C1 segment of cervical spinal cord (tissue), 14 donors: ENCODE results near the gene BCL6B.
A peak's percentile ranks its signal among the peaks of the same experiment; 100 is the strongest.
"Not testable (repeated sequence)": the region's sequence is repeated elsewhere in the genome, so short reads cannot be mapped to it uniquely, and the experiment has no call there.

Source experiments
- DNase-seq, 14 donors: peaks; one replicate each; lab custom pipeline; 2025; lab: John Stamatoyannopoulos, UW

Gene BCL6B, protein sequence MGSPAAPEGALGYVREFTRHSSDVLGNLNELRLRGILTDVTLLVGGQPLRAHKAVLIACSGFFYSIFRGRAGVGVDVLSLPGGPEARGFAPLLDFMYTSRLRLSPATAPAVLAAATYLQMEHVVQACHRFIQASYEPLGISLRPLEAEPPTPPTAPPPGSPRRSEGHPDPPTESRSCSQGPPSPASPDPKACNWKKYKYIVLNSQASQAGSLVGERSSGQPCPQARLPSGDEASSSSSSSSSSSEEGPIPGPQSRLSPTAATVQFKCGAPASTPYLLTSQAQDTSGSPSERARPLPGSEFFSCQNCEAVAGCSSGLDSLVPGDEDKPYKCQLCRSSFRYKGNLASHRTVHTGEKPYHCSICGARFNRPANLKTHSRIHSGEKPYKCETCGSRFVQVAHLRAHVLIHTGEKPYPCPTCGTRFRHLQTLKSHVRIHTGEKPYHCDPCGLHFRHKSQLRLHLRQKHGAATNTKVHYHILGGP

DNA sequence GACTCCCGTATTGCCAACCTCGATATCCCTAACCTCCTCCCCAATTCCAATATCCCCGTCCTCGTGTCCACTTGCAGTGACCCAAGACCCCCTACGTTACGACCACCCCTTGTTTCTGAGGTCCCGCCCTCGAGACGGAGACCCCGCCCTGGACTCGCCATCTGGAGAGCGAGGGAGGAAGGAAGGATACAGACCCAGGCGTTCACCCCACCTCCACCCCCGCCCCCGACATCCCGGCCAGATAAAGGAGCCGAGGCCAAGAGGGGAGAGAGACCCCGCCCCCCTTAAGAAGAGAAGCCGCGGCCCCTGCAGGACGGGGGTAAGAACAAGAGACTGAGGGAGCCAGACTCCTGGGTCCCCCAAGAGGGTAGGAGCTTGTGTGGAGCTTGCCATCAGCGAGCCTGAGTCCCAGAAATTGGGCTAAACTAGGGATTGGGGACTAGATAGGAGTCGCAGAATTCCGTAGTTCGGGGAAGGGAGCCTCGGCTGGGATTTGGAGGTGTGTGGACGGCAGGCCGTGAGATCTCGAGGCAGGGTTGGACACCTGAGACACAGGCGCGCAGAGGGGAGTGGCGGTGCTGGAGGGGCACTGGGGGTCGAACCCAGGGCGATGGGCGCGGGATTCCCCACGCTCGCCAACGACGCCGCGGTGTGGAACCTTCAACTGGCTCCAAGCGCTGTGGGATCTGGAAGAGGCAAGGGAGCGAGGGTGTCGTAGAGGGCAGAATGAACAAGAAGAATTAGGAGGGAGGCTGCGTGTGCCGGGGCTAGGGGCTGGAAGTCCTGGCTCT is at the start of gene BCL6B:
BCL6B (plus strand) TSS at position 270 of the 791 bp plus-strand sequence. CDS start 622 bp downstream, outside the sequence.
- no peak for DNase-seq

DNA sequence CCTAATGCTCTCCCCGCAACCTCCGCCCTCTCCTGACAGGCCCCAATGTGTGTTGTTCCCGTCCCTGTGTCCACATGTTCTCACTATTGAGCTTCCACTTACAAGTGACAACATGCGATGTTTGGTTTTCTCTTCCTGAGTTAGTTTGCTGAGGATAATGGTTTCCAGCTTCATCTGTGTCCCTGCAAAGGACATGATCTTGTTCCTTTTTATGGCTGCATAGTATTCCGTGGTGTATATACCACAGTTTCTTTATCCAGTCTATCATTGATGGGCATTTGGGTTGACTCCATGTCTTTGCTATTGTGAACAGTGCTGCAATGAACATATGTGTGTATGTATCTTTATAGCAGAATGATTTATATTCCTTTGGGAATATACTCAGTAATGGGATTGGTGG is 43.4 kb upstream of the BCL6B start:
- DNase-seq = not testable (repeated sequence)

DNA sequence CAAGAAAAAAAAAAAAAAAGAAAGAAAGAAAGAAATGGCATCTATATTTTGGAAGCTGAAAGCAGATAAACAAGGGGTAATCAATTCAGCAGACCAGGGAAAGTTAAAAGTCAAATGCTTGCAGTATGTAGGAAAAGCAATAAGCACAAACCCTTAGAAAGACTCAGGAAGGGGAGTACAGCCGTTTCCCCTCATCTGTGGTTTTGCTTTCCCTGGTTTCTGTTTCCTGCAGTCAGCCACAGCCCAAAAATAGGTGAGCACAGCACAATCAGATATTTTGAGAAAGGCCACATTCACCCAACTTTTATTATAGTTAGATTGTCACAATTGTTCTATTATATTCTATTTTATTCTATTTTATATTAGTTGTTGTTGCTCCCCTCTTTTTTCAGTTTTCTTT is 41.4 kb upstream of the BCL6B start:
- DNase-seq = no peak

DNA sequence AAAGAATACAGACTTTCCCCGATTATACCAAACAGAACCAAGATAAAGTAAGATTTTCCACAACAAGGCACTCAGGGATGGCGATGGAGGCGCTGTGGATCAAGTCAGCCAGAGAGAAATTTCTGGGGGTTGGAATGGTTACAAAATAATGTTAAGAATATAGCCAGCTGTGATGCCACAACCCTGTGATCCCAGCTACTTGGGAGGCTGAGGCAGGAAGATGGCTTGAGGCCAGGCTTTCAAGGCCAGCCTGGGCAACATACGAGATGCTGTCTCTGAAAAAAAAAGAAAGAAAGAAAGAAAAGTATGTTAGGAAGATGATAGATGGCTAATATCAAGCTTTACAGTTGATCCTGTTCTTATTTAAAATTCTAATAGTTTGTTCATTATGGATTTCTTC is 37.6 kb upstream of the BCL6B start:
- DNase-seq = no peak

DNA sequence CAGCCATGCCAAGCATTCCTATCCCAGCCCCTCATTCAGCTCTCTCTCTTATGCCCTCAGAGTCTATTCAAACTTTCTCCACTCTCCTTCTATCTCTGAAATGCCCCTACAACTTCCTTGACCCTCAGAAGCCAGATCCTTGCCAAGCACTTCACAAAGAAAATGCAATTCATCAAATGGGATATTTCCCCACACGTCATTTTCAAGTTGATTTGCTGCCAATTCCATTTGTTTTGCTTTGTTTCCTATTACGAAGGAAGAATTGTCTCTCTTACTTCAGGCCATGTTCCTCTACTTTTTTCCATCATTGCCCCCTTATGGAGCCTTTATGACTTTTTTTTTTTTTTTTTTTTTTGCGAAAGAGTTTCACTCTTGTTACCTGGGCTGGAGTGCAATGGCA is 36.2 kb upstream of the BCL6B start:
- no peak for DNase-seq

DNA sequence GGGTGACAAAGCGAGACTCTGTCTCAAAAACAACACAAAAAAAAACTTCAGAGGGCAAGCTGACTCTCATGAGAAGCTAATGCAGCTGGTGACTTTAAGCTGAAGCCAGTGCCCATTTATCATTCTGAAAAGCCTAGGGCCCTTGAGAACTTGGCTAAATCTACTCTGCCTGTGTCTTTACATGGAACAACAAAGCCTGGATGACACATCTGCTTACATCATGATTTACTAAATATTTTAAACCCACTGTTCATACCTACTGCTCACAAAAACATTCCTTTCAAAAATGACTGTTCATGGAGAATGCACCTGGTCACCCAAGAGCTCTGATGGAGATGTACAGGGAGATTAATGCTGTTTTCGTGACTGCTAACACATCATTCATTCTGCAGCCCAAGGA is 33.1 kb upstream of the BCL6B start:
- no peak for DNase-seq

DNA sequence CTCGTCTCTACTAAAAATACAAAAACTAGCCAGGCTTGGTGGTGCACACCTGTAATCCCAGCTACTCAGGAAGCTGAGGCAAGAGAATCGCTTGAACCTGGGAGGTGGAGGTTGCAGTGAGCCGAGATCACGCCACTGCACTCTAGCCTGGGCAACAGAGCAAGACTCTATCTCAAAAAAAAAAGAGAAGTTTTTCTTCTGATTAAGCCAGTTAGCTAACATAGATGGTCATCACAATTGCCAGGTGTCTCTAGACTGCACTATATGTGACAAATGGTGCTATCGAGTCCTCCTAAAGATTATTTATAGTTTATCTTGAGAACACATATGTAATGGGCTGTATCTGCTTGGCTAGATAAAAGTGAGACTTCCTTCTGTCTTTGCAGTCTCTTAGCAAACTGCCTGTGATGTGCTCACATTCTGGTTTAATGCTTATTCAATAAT is 29.2 kb upstream of the BCL6B start:
- not testable (repeated sequence) for DNase-seq

DNA sequence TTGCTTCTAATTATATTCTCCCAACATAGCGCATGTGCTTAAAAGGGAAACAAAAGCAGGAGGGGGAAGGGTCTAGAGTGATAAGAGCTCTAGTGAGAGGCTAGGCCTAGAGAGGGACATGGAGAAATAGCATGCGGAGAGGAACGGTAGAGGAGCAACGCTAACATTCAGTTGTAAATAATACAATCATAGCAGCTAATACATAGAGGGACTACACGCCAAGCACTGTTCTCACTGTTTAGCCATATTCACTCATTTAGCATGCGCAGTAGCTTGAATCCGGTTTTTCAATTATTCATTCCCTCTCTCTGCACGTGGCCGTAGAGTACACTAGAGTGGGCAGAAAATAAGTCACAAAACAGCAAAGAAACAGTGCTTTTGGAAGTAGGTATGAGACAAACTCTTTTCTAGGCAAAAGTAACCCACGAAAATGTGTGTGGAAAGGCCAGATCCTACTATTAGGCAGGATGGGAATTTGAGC is 28.7 kb upstream of the BCL6B start:
- DNase-seq = no peak

DNA sequence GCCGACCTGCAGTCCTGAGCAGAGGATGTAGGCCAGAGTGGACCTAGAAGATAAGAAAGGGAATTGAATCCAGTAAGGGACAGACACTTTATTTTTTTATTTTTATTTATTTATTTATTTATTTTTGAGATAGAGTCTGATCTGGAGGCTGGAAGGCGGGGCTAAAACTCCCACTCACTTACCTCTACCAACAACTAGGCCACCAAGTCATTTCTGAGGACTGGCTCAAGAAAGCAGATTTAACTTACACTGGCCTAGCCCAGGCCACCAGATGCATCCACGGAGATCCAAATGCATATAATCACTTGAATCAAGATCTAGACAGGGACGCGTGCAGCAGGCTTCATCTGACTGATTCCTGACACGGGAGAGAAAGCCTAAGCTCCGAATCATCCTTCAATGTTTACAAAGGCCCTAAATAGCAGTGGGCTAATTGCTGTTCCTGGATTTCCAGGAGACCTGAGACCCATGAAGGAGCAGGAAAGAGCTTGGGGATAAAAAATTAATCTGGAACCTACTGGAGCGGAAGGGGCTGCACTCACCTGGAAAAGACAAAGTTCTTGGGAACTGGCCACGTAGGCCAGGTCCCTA is 28.1 kb upstream of the BCL6B start:
- no peak for DNase-seq

DNA sequence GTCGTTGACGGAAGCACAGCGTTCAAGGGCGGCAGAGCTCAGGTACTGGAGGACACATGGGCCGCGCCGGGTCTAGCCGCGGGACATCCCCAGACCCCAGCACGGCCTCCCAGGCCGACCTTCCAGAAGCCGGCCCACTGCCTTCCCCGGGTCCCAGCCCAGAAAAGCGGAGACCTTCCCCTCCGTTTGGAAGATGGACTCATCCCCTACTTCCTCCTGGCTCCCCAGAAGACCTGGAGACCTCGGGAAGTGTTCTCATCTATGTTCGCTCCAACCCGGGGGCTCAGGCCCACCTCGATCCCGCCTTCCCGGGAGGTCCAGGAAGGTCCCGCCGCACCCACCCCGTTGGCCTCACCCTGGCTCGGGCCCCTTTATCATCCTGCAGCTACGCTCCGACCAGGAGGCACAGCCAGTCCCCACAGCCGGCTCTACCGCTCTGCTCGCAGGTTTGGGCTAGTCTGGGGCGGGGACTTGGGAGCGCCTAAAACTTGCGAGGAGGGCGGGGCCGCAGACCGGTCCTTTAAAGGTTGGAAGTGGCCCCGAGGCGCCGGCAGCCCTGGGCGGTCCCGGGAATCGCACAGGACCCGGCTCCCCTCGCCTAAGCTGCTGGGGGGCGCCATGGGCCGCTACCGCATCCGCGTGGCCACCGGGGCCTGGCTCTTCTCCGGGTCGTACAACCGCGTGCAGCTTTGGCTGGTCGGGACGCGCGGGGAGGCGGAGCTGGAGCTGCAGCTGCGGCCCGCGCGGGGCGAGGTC is 27.2 kb upstream of the BCL6B start, which contains the start of gene ALOX12:
ALOX12 (plus strand) TSS at position 550 of the 756 bp plus-strand sequence; CDS start at position 619, 69 bp downstream.
- DNase-seq = no peak

DNA sequence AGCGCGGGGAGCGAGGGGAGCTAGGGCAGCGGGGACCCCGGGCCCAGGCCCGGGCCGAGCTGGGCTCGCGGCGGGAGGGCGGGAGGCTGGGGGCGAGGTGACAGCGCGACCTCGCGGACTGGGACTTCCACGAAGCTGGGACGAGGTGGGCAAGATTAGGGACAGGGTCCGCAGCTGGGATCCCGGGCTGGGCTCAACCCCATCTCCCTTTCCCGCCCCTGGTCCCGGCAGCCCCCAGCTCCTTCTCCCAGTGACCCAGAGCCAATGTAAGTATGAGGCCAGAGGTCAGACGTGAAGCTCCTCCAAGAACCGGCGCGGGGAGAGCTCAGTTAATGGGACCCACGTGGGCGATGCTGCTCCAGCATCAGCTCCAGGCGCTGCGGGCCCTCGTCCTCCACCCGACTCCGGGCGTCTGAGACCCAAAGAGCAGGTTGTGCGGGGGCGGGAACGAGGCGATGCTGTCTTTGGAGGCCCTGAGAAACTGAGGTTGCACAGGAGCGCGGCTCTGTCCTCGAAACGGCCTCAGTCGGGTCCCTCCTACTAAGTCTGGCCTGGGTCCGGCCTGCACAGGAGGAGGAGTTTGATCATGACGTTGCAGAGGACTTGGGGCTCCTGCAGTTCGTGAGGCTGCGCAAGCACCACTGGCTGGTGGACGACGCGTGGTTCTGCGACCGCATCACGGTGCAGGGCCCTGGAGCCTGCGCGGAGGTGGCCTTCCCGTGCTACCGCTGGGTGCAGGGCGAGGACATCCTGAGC is 26.4 kb upstream of the BCL6B start:
- no peak for DNase-seq

DNA sequence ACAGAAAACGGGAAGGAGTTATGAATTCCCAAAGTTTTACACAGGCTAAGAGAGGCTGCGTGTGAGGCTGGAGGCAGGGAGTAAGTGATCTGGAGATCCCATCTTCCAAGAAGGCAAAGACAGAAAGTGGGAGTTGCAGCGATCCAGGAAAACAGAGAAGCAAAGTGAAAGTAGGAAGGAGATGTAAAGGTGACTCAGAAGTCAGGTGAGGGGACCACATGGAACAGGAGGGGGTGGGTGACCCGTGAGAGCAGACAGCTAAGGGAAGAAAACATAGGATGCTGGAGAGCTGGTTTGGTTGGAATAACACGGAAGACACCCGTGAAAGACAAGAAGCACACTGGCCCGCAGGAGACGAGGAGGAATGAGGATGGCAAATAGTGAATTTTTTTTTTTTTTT is 25.7 kb upstream of the BCL6B start:
- DNase-seq = no peak

DNA sequence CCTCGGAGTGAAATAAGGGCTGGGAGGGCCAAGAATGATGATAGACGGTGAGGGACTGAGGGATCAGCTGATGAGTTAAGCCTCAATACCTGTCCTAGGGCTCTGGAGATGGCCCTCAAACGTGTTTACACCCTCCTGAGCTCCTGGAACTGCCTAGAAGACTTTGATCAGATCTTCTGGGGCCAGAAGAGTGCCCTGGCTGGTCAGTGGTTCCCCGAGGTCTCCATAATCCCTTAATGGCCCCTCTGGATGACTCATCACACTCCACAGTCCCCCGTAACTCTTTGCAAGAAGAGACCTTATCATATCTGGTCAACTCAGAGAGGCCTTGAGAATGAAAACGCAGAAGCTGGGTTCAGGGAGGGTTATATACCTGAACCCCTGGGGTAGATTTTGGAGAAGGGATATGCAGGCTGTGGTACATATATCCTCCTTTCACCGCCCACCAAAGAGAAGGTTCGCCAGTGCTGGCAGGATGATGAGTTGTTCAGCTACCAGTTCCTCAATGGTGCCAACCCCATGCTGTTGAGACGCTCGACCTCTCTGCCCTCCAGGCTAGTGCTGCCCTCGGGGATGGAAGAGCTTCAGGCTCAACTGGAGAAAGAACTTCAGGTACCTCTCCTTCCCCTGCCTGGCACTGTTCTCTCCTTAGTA is 23.9 kb upstream of the BCL6B start:
- DNase-seq = no peak

DNA sequence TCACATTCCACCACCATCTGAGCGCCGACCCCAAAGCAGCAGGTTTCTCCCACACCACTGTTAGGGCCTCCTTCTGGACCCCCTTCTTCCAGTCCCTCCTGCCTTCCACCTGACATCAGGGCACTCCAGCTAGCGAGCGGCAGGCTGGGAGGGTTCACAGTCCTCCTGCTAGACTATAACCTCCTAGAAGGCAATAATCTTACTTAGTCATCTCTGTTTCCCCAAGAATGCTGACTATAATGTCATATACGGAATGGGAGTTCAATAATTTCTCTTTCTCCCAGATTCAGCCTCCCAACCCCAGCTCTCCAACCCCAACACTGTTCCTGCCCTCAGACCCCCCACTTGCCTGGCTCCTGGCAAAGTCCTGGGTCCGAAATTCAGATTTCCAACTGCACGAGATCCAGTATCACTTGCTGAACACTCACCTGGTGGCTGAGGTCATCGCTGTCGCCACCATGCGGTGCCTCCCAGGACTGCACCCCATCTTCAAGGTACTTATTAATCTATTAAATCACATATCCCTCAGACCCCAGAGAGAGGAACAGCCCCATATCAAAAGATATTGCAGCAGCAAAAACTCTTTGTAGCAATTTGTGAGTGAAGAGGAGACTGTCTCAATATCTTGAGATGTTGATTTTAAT is 21.4 kb upstream of the BCL6B start:
- DNase-seq = no peak

DNA sequence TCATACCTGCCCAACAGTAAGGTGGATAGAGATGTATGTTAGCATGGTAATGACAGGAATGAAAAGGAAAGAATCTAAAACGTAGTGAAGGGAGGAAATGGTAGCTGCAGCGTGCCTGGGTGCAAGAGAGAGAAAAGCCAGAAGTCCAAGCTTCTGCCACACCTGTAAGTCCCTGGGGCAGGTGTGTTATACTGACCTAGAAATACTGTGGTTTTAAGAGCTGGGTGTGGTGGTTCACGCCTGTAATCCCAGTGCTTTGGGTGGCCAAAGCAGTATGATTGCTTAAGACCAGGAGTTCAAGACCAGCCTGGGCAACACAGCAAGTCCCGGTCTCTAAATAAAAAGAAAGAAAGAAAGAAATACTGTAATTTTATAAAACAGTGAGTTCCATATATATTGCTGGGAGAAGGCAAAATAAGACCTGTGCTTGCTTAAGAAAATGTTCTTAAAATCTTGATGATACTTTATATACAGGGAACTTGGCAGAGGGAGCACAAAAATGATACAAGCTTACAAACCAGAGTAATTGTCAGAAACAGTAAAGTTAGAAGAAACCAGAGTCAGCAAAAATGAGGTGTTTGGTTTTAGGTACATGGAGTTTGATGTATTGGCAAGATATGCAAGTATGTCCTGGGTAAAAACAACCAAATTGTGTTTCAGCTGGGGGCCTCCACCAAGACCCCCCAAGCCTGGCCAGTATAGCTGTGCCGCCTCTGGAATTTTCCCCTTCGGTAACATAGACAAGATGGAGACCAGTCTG is 20.4 kb upstream of the BCL6B start:
- DNase-seq = no peak

DNA sequence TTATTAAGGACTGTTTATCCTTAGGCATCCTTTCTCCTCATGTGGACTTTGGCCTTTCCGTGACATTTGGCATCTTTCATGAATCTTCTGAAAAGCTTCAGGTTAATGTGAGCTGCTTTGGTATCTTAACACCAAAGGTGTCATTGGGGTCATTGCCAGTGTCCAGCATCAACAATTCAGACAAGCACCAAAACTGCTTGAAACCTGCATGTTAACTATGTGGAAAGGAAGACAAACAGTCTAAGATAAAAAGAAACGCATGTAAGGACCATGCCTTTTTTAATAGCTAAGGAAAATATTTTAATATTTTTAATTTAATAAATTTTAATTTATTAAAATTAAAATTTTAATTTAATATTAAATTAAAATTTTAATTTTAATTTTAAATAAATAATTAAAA is 19.1 kb upstream of the BCL6B start:
- DNase-seq = no peak

DNA sequence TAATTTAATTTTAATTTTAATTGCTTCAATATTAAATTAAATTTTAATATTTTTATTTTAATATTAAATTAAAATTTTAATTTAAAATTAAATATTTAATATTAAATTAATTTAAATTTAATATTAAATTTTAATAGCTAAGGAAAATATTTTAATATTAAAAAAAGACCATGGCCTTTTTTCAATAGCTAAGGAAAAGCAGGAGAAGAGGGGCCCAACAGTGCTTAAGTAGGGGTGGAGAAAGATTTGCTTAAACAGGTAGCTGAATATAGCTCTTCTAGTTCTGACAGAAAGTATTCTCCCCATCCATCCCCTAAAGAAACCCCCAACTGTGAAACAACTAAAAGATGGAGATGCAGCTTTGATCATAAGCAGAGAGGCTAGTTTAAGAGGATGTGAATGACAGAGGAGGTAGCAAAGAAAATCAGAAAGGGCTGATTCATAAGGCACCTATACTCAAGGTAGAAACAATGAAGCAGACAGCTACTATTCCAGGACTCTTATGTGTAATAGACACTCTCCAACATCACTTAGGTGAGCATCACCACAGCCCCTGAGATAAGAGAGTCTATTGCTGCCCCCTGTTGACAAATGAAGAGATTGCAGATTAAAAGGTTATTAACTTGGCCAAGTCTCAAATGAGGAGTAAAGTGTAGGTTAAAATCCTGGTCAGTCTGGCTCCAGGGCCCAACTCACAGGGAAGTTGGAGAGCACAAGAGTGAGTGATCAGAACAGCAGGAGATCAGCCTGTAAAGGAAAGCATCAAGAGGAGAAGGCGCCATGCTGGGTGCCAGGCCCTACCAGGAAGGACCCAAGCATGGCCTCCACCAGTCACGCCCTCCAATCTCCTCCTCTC is 18.2 kb upstream of the BCL6B start:
- peak in 4 of 14 donors; percentile 8 to 19 (median 14) for DNase-seq

DNA sequence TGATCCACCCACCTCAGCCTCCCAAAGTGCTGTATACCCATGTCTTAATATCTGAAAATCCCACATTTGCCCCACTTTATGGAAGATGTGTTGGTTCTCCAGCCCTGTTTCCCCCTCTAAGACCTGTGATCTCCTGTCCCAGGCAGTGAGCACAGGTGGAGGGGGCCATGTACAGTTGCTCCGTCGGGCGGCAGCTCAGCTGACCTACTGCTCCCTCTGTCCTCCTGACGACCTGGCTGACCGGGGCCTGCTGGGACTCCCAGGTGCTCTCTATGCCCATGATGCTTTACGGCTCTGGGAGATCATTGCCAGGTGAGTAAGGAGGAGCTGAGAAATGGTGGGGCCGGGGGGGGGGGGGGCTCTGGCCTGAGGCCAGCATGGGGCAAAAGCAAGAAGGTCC is 17.1 kb upstream of the BCL6B start:
- no peak for DNase-seq
